C4-2B (cell line): ENCODE measurements around the gene EPHX1.

ENCODE experiments used
- CTCF ChIP-seq: fragments of 450-650 bp; conservative IDR thresholded peaks from 2 replicates; pipeline ENCODE4 v1.5.1; 2017; ENCODE audit warnings: mild to moderate bottlenecking
- ZFX ChIP-seq: fragments of 450-650 bp; IDR thresholded peaks from 2 replicates; pipeline ENCODE4 v1.6.1; 2017

- no peak for TF ChIP-seq CTCF
- no peak for TF ChIP-seq ZFX
Measured at GRCh38 chr1:225888289-225888897, 78.5 kb downstream of the EPHX1 start.
